Skeletal muscle satellite cell (primary cell): ENCODE results near the gene APP.
"Not testable (repeated sequence)": the region's sequence is repeated elsewhere in the genome, so short reads cannot be mapped to it uniquely, and the experiment has no call there.

Source experiments
- H3K27me3 ChIP-seq: 2 replicates; pipeline ENCODE4 v1.7.0; 2013; ENCODE audit warnings: low read length; ENCODE audit not compliant: control insufficient read depth, insufficient read depth
- H3K36me3 ChIP-seq: 2 replicates; pipeline ENCODE4 v1.7.0; 2013; ENCODE audit warnings: mild to moderate bottlenecking, control low read depth, low read length; ENCODE audit not compliant: insufficient read depth
- H3K4me1 ChIP-seq: 2 replicates; pipeline ENCODE4 v1.7.0; 2013; ENCODE audit warnings: low read length; ENCODE audit not compliant: control insufficient read depth, insufficient read depth
- H3K4me2 ChIP-seq: 2 replicates; pipeline ENCODE4 v1.7.0; 2013; ENCODE audit warnings: mild to moderate bottlenecking, low read length
- H3K4me3 ChIP-seq: 2 replicates; pipeline ENCODE4 v1.7.0; 2013; ENCODE audit warnings: low read length
- H3K9ac ChIP-seq: 2 replicates; pipeline ENCODE4 v1.7.0; 2013; ENCODE audit warnings: mild to moderate bottlenecking, low read depth, low read length, moderate library complexity
- H3K9me3 ChIP-seq: replicated peaks from 2 replicates; pipeline ENCODE4 v1.7.0; 2013; ENCODE audit warnings: mild to moderate bottlenecking, control low read depth, low read length

The APP gene

GRCh38 chr21:26138615-26139257 is 31.8 kb downstream of the APP start:
- H3K36me3 ChIP-seq: no peaks in the 10 kb centered on the region
- H3K9me3 ChIP-seq: no peaks in the 10 kb centered on the region
- peaks cover 28% of the 10 kb centered on the region for H3K4me1 ChIP-seq
- H3K4me2 ChIP-seq: no peak overlapping the region
- no peak overlapping the region for H3K4me3 ChIP-seq
- no peak overlapping the region for H3K9ac ChIP-seq
- no peaks in the 10 kb centered on the region for H3K27me3 ChIP-seq

- H3K4me1 ChIP-seq: peaks cover 28% of the 10 kb centered on the region
- H3K4me3 ChIP-seq: no peak overlapping the region
- H3K9me3 ChIP-seq: no peaks in the 10 kb centered on the region
- peak overlapping the region; percentile 7 for H3K9ac ChIP-seq
- no peak overlapping the region for H3K4me2 ChIP-seq
- H3K27me3 ChIP-seq: no peaks in the 10 kb centered on the region
- H3K36me3 ChIP-seq: no peaks in the 10 kb centered on the region
Observed at GRCh38 chr21:26137379-26138060, 33.0 kb downstream of the APP start.

GRCh38 chr21:26136671-26137070 is 33.9 kb downstream of the APP start:
- H3K9ac ChIP-seq: no peak overlapping the region
- H3K4me2 ChIP-seq: no peak overlapping the region
- H3K27me3 ChIP-seq: no peaks in the 10 kb centered on the region
- H3K4me1 ChIP-seq: peaks cover 28% of the 10 kb centered on the region
- H3K4me3 ChIP-seq: no peak overlapping the region
- H3K36me3 ChIP-seq: no peaks in the 10 kb centered on the region
- H3K9me3 ChIP-seq: no peaks in the 10 kb centered on the region

- Histone ChIP-seq H3K4me3 (no peak overlapping the region), H3K9me3 (no peaks in the 10 kb centered on the region), H3K4me1 (peaks cover 25% of the 10 kb centered on the region), H3K27me3 (no peaks in the 10 kb centered on the region), H3K9ac (no peak overlapping the region), H3K36me3 (no peaks in the 10 kb centered on the region), H3K4me2 (no peak overlapping the region)
Observed at GRCh38 chr21:26135520-26135919, 35.0 kb downstream of the APP start.

- no peaks in the 10 kb centered on the region for H3K27me3 ChIP-seq
- H3K9ac ChIP-seq: no peak overlapping the region
- peaks cover 17% of the 10 kb centered on the region for H3K4me1 ChIP-seq
- H3K36me3 ChIP-seq: no peaks in the 10 kb centered on the region
- no peak overlapping the region for H3K4me2 ChIP-seq
- H3K9me3 ChIP-seq: no peaks in the 10 kb centered on the region
- no peak overlapping the region for H3K4me3 ChIP-seq
Observed at GRCh38 chr21:26131554-26131953, 39.0 kb downstream of the APP start.

GRCh38 chr21:26131053-26131452 is 39.5 kb downstream of the APP start:
- not testable (repeated sequence) for H3K4me2 ChIP-seq, H3K9ac ChIP-seq, H3K9me3 ChIP-seq, H3K36me3 ChIP-seq, H3K4me3 ChIP-seq, H3K27me3 ChIP-seq
- H3K4me1 ChIP-seq: peaks cover 17% of the 10 kb centered on the region

- H3K9me3 ChIP-seq: no peaks in the 10 kb centered on the region
- H3K36me3 ChIP-seq: no peaks in the 10 kb centered on the region
- H3K4me2 ChIP-seq: no peak overlapping the region
- no peaks in the 10 kb centered on the region for H3K27me3 ChIP-seq
- no peak overlapping the region for H3K9ac ChIP-seq
- peaks cover 20% of the 10 kb centered on the region for H3K4me1 ChIP-seq
- no peak overlapping the region for H3K4me3 ChIP-seq
Observed at GRCh38 chr21:26130249-26130881, 40.2 kb downstream of the APP start.

- Histone ChIP-seq H3K27me3 (no peaks in the 10 kb centered on the region), H3K36me3 (no peaks in the 10 kb centered on the region), H3K9me3 (no peaks in the 10 kb centered on the region), H3K4me2 (peak overlapping the region; percentile 47), H3K9ac (peak overlapping the region; percentile 26), H3K4me3 (peak overlapping the region; percentile 1), H3K4me1 (peaks cover 44% of the 10 kb centered on the region)
Observed at GRCh38 chr21:26127918-26128317, 42.7 kb downstream of the APP start.

GRCh38 chr21:26127073-26127814 is 43.3 kb downstream of the APP start:
- H3K4me3 ChIP-seq: peak overlapping the region; percentile 1
- no peaks in the 10 kb centered on the region for H3K27me3 ChIP-seq
- peak overlapping the region; percentile 47 for H3K4me2 ChIP-seq
- H3K36me3 ChIP-seq: no peaks in the 10 kb centered on the region
- no peak overlapping the region for H3K9ac ChIP-seq
- no peaks in the 10 kb centered on the region for H3K9me3 ChIP-seq
- peaks cover 46% of the 10 kb centered on the region for H3K4me1 ChIP-seq

GRCh38 chr21:26126168-26126553 is 44.4 kb downstream of the APP start:
- Histone ChIP-seq H3K4me3 (no peak overlapping the region), H3K36me3 (no peaks in the 10 kb centered on the region), H3K9me3 (no peaks in the 10 kb centered on the region), H3K4me1 (peaks cover 46% of the 10 kb centered on the region), H3K27me3 (no peaks in the 10 kb centered on the region), H3K4me2 (no peak overlapping the region), H3K9ac (no peak overlapping the region)

- H3K4me1 ChIP-seq: peaks cover 46% of the 10 kb centered on the region
- H3K27me3 ChIP-seq: no peaks in the 10 kb centered on the region
- no peaks in the 10 kb centered on the region for H3K9me3 ChIP-seq
- H3K4me2 ChIP-seq: no peak overlapping the region
- H3K4me3 ChIP-seq: no peak overlapping the region
- no peak overlapping the region for H3K9ac ChIP-seq
- H3K36me3 ChIP-seq: no peaks in the 10 kb centered on the region
Observed at GRCh38 chr21:26125433-26126167, 45.0 kb downstream of the APP start.
